ENCODE results near the gene ASCL1.

Gene ASCL1

DNA sequence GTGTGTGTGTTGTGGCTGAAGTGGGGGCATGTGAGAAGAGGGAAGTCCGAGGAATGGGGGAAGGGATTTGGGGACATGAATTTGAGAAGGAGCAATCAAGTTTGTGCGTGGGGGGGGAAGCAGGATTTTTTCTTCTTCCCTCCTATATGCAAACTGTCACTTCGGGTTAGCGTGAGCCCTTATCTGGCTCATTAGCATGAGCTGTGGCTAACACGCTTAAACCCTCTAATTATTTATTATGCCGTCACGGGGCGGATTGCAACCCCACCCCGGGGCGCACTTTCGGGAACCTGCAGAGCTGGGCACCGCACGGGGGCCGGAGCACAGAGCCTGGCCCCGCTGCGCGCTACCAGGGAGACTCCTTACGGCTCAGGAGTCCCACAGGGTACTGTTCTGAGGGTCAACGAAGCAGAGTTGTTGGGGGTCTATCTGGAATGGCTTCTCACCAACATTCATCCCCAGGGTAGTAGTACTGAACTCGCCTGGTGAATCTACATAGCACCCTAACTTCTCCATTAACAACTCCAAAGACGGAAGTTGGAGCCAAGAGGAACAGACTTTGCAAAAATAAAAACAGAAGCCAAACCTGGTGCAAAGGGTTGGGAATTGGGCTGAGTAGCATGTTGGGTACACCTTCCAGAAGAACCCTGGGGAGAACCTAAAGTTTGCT, 6.4 kb upstream of the ASCL1 start:
- H3K27ac ChIP-seq: no peak overlapping the region
- DNase-seq (ENCODE audit: low read depth, low spot score): no peak

DNA sequence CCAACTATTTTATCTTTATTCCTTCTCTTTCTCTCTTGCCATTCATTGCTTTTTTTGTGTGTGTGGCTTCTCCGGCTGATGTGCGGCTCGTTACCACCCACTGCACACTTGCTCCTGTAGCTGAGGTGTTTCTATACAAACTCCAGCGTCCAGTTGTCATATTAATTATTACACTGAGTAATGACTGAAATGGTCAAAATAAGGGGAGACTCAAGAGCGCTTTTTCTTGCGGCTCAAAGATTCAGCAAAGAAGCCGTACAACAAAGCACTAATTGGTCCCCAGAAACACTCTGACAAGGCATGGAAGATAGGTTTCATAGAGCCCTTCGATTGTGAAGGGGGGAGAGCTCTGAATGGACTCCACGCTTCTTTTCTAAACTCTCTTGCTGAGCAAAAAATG, 5.6 kb upstream of the ASCL1 start:
- H3K27ac ChIP-seq: no peak overlapping the region
- no peak for DNase-seq (ENCODE audit: low read depth, low spot score)

DNA sequence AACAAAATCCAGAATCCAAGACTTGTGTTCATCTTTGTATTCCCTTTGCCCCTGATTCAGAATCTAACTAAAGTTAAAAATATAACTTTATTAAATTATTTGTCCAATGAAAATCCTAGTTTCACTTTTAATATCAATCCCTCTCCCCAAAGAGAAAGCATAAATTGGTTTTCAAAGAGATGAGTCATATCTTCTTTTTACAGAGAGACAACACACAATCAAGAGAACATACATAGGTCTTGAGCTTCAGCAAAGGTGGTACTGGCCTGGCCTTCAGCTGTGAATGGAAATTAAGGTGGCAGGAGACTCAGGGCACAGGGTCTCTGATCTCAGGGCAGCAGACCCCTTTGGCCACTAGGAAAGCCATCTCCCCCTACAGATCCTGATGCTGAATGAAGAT, 4.3 kb upstream of the ASCL1 start:
- no peak for DNase-seq (ENCODE audit: low read depth, low spot score)
- no peak overlapping the region for H3K27ac ChIP-seq

DNA sequence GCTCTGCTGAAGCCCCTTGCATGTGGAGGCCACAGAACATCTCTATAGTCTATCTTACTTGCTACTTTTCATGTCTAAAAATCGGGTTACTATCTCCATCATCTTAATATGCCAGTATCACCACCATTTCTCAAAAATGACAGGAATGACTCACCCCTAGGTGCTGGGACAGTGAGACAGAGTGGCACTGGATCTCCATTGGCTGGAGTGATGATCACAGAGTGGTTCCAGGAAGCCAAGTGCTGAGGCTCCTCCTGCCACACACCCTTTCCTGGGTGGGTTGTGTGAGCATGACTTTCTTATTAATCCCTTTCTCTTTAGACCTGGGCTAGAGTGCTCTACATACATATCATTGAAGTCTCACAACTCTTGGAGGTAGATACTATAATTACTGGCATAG, 3.3 kb upstream of the ASCL1 start:
- H3K27ac ChIP-seq: no peak overlapping the region
- no peak for DNase-seq (ENCODE audit: low read depth, low spot score)

DNA sequence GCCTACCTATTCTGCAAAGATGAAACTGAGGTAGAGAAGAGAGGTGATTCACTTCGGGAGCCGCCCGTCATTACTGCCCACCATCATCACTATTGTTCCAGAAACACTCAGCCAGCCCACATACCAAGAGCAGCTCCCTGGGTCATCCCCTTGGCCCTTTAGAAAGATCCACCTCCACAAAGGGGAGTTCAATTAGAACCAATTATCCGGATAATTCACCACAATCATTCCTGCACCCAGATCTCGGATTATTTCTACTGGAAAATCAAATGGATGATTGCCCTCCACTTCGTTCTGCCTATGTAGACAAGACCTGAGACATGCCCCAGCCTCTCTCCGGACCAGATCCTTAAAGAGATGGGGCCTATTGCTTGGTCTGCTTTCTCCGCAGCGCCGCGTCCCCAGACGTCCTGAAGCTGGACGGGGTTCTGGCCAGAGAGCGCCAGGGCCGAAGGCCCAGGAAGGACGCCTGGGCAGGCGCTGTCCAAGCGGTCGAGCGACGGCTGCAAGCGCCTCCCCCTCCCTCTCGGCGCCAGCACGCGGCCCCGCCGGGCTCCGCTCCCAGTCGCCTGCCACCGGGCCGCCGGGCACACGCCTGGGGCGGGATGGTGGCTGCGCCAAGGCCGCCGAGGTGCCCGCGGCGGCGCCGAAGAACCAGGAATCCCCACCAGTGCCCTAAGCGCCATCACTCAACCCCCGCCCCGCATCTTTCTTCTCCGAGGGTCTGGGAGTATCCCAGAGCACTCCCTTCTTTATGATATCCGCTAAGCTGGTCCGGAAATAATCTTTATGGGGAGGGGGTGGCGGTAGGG, 1.3 kb upstream of the ASCL1 start:
- no peak for DNase-seq (ENCODE audit: low read depth, low spot score)
- no peak overlapping the region for H3K27ac ChIP-seq

DNA sequence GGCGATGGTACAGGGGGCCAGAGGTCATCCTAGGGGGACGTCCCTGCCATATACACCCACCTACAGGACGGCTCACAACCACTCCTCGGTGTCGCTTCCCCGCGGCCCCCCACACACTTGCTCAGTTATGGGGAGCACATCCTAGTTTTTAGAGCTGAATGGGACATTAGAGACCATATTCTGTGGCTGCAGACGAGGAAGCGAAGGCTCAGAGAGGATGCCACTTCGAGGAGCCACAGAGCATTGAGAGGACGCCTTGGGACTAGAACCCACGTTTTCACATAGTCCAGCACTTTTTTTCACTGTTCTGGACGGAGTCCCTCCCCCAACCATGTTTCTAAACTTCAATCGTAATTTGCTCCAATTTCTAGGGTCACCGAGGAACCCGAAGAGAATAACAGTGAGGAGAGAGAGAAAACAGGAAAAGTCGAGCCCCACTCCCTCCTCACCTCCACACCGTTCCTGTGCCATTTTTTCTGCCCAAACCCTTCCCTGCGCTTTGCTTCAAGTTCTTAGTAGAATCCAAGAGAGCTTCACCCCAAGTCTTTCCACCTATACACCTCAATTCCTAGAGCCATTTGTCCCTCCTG, 641 bp upstream of the ASCL1 start:
- no peak overlapping the region for H3K27ac ChIP-seq
- no peak for DNase-seq (ENCODE audit: low read depth, low spot score)

DNA sequence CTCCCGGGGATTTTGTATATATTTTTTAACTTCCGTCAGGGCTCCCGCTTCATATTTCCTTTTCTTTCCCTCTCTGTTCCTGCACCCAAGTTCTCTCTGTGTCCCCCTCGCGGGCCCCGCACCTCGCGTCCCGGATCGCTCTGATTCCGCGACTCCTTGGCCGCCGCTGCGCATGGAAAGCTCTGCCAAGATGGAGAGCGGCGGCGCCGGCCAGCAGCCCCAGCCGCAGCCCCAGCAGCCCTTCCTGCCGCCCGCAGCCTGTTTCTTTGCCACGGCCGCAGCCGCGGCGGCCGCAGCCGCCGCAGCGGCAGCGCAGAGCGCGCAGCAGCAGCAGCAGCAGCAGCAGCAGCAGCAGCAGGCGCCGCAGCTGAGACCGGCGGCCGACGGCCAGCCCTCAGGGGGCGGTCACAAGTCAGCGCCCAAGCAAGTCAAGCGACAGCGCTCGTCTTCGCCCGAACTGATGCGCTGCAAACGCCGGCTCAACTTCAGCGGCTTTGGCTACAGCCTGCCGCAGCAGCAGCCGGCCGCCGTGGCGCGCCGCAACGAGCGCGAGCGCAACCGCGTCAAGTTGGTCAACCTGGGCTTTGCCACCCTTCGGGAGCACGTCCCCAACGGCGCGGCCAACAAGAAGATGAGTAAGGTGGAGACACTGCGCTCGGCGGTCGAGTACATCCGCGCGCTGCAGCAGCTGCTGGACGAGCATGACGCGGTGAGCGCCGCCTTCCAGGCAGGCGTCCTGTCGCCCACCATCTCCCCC, 777 bp downstream of the ASCL1 start:
- no peak overlapping the region for H3K27ac ChIP-seq
- DNase-seq (ENCODE audit: low read depth, low spot score): no peak

DNA sequence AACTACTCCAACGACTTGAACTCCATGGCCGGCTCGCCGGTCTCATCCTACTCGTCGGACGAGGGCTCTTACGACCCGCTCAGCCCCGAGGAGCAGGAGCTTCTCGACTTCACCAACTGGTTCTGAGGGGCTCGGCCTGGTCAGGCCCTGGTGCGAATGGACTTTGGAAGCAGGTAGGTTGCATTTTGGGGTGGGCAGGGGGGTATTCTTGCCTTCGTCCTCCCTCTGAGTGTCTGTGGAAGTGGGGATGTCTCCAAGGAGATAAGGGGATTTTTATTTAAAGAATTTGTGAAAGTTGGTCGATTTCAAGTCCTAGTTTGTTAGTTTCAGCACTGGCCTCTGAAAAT, 1.3 kb downstream of the ASCL1 start:
- H3K27ac ChIP-seq: no peak overlapping the region
- DNase-seq (ENCODE audit: low read depth, low spot score): no peak

DNA sequence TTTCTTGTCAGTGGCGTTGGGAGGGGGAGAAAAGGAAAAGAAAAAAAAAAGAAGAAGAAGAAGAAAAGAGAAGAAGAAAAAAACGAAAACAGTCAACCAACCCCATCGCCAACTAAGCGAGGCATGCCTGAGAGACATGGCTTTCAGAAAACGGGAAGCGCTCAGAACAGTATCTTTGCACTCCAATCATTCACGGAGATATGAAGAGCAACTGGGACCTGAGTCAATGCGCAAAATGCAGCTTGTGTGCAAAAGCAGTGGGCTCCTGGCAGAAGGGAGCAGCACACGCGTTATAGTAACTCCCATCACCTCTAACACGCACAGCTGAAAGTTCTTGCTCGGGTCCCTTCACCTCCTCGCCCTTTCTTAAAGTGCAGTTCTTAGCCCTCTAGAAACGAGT, 1.9 kb downstream of the ASCL1 start:
- H3K27ac ChIP-seq: no peak overlapping the region

DNA sequence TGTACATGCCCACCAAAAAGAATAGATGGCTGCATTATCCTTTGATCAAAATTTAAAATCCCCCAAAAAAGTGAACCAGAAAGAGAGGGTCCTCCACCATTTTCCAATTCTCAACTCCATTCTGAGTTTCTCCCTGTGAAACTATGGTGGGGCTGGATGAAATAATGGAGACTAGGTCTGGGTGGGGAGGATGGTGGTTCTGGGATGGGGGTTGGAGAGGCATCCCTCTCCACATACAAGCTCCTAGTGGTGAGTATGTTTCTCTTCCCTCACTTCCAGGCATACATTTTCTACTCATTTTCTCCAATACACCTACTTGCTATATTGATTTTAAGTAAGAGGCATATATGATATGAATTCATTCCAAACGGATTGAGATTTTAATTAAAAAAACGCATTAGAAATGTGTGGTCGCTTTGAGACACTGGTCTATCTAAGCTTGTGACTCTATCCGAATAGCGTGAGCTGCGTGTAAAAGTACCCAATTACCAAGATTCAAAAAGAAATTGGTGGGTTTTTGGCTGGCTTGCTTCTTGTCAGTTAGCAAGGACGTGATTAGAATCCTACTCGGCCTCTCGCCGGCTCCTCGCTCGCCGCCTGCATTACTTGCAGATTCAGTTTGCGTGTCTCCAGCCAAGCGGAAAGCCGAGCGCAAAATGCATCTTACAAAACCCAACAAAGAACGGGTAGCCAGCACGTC, 3.4 kb downstream of the ASCL1 start:
- H3K27ac ChIP-seq: no peak overlapping the region

More for the DNA sequence above, 1.9 kb downstream of the ASCL1 start:
- no peak for DNase-seq (ENCODE audit: low read depth, low spot score)

DNA sequence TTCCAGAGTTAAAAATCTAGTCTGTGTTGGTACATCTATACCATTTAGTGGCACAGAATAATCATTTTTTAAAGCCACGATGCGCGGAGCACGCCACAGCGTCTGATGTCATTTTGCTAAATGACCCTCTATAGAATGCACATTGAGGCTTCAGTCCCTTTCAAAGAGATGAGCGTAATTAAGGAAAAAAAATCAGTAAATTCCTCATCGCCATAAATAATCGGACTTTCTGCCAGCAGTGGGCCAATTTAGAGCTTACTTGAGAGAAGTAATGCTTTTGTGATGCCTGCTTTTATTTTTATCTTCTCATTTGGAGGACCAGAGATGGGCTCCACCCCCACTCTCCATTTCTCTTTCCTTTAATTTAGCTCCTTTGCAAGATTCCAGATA, 4.0 kb downstream of the ASCL1 start:
- H3K27ac ChIP-seq: no peak overlapping the region
- no peak for DNase-seq (ENCODE audit: low read depth, low spot score)

More for the DNA sequence above, 3.4 kb downstream of the ASCL1 start:
- no peak for DNase-seq (ENCODE audit: low read depth, low spot score)

DNA sequence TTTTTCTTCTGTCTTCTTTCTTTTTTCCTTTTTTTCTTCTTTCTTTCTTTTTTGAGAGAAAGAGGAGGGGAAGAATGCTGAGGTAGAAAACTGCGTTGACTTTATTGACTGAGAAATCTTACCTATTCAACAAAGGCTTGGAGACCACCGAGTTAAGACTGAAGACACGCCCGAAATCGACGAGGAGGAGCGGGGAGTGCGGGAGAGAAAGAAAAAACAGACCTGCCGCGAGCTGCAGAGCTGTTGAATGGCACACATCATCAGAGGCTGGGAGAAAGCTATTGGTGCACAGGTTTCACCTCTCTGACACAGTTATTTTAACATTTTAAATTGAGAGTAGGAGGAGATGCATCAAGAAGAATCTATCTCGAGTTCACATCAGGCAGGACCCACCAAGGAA, 5.1 kb downstream of the ASCL1 start:
- DNase-seq (ENCODE audit: low read depth, low spot score): no peak
- no peak overlapping the region for H3K27ac ChIP-seq

DNA sequence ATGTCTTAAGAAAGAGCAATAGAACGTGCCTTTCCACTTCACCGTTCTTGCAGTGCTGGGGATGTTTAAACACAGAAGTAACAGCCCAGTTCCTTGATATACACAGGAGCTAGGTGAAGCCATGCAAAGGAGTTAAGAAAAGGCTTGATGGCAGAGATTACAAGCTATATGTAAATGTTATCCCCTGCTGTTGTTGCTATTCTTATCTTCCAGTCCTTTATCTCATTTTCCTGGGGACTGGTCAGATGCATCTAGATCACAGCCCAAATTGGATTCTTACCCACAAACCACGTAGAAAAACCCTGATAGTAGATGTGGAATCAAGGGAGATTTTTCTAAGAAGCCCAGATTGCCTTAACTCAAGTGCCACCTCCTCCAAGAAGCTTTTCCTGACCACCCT, 5.5 kb downstream of the ASCL1 start:
- DNase-seq (ENCODE audit: low read depth, low spot score): no peak
- no peak overlapping the region for H3K27ac ChIP-seq

DNA sequence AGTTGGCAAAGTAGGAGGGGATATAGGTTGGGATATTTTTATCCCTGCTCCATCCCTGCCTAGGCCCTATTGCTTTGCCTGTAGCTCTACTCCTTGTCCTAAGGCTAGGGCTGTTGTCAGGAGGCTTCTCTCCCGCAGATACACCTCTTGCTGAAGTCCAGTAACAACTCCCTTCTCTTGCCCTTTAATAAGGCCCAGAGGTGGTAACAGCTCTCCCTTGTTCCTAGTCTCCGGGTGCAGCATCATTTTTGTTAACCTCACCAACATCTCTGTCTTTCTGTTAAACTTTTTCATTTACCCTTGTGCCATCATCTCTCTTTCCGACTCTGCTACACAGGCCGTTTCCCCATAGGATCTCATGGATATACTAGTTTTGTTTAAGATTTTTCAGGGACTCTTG, 6.3 kb downstream of the ASCL1 start:
- no peak for DNase-seq (ENCODE audit: low read depth, low spot score)

DNA sequence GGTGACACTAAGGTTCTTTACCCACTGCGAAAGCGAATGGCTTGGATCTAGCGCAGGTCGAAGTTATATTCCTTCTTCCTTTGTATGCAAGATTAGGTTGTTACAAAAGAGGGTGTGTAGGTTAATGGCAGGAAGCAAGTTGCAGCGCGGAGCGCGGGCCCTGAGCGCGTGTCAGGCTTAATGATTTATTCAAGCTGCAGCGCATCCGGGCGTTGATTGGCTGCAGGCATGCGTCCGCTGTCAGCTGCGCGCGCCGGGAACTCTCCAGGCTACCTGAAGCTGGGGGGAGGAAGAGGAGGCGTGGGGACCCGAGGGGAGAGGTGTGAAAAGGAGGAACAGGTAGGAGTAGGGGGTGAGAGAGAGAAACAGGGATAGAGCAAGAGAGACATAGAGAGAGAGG, 7.4 kb downstream of the ASCL1 start:
- no peak for DNase-seq (ENCODE audit: low read depth, low spot score)
- no peak overlapping the region for H3K27ac ChIP-seq

More for the DNA sequence above, 6.3 kb downstream of the ASCL1 start:
- H3K27ac ChIP-seq: no peak overlapping the region

DNA sequence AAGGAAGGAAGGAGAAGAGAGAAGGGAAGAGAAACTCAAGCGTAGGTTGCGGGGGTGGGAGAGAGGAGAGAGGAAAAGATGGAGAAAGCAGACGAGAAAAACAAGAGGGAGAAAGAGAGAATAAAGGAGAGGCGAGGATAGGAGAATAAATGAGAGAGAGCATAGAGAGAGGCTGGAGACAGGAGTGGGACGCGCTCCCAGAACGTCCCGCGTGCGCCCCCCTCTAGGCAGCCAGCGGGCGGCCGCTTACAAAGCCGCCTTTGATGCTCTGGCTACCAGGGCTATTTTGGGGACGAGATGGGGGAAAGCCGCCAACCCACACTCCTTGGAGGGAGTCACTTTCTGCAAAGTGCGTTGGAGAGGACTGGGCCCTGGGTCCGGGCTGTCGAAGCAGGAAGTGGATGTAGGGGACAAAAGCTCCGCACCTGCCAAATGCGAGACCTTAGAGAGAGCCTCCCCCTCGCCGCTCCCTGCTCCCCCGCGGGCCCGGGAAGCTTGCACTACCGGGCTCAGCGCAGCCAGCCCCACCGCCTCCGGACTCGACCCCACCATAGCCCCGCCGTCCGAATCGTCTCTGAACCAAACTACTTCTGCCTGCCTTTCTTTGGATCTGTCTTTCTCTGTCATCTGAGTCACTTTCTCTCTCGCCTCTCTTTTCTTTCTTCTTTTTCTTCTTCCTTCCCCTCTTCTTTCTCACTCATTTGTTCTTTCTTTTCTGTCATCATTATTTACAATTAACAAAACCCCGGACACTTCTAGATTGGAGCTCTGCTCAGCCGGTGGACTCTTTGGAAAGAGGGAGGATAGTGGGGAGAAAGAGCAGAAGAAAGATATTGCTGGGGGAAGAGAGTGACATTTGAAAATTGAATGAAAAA, 8.0 kb downstream of the ASCL1 start:
- H3K27ac ChIP-seq: no peak overlapping the region
- DNase-seq (ENCODE audit: low read depth, low spot score): no peak

DNA sequence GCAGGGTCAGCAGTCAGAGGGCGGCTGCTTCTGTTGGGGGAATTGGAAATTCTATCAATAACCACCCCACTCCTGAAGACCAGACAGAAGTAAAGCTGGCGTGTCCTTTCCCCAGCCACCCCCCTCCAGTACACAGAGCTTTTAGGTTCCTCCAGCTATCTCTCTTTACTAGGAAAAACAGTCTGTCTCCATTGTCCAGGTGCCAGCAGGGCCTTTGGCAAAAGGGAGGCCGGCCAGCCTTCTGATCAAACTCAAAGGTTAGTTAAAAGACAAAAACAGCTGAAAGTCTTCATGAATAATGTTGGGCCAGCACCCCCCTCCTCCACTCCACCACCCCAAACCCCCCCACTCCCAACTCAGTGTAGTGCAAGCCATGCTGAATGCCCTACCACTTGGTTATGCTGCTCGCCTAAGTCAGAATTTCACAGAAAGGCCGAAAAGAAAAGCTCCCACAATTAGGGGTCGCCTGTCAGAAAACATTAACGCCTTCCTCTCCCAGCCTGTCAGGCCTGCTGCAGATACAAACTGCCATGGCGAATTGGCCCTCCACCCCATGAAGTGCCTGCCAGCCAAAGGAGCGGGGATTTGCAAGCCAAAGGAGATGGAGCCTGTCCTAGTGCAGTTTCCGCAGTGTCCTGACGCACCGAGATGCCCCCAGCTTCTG, 8.9 kb downstream of the ASCL1 start:
- H3K27ac ChIP-seq: no peak overlapping the region
- no peak for DNase-seq (ENCODE audit: low read depth, low spot score)

DNA sequence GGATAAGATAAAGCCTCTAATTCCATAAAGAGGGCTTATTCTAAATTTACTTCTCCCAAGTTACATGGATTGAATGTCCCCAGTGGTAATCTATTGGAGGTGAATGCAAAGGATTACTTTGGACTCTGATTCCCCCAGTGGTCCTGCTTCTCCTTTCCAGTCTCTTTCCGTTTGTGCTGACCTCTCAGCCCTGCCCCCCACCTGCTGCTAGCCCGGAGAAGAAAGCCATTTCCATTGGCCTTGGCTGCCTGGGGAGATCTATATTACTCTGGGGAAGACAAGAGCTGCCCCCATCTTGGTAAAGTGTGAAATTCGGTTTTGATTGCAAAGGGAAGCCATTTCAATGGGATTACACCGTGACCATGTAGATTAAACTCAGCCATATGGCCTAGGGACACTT, 13.3 kb downstream of the ASCL1 start:
- H3K27ac ChIP-seq: no peak overlapping the region
- DNase-seq (ENCODE audit: low read depth, low spot score): no peak

DNA sequence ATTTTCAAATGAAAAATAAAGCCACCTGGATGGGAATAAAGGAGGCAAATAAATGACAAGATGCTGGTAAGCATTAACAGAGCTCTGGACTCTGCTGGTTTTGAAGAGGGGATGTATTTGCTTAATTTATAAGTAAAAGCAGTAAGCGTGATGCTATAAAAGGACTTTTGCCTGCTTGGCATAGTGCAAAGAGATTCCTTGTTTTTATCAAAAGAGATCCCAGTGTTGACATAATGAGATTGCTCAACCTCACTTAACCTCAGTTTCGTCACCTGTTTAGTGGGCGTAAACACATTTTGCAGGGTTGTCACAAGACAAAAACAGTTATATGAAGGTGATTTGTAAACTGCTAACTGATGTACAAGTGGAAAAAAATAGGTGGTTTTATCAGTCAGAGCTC, 13.8 kb downstream of the ASCL1 start:
- H3K27ac ChIP-seq: no peak overlapping the region
- no peak for DNase-seq (ENCODE audit: low read depth, low spot score)
